Lung (tissue), 12 donors: ENCODE measurements around the gene HMX1. TPM values are rescaled to one million over a fixed set of nuclear protein-coding genes. Genes with fewer than 3 reads are reported as not detected.

Source experiments
- ATAC-seq: fragments of 200-7000 bp; cut with Tn5 transposase; one replicate; pipeline ENCODE4 v1.9.1; 2020; ENCODE audit warnings: moderate number of reproducible peaks; ENCODE audit not compliant: insufficient read depth, low FRiP score
- DNase-seq, 3 donors: peaks; one replicate each; pipeline ENCODE4 v3.0.0-alpha.2; 2013 to 2017
- H3K27ac ChIP-seq, 2 donors: one replicate each; pipeline ENCODE4 v1.5.1; 2013; ENCODE audit warnings: mild to moderate bottlenecking in 2 of 2, moderate library complexity in 2 of 2, control low read depth in 1 of 2, inconsistent platforms in 1 of 2, low read depth in 1 of 2, low read length in 1 of 2
- H3K27me3 ChIP-seq, 3 donors: one replicate each; pipeline ENCODE4 v1.5.1; 2013; ENCODE audit warnings: low read length in 2 of 3; ENCODE audit not compliant: control insufficient read depth in 3 of 3, insufficient read depth in 3 of 3
- H3K36me3 ChIP-seq, 4 donors: one replicate each; pipeline ENCODE4 v1.5.1; 2013; ENCODE audit warnings: low read length in 4 of 4, mild to moderate bottlenecking in 1 of 4, moderate library complexity in 1 of 4; ENCODE audit not compliant: control insufficient read depth in 4 of 4, insufficient read depth in 4 of 4
- H3K4me1 ChIP-seq, 5 donors: one replicate each; pipeline ENCODE4 v1.5.1; 2013; ENCODE audit warnings: low read length in 5 of 5, mild to moderate bottlenecking in 2 of 5, moderate library complexity in 1 of 5; ENCODE audit not compliant: control insufficient read depth in 5 of 5, insufficient read depth in 5 of 5
- H3K4me3 ChIP-seq: one replicate; pipeline ENCODE4 v1.5.1; 2013; ENCODE audit warnings: mild to moderate bottlenecking, control low read depth, moderate library complexity
- H3K9ac ChIP-seq, 2 donors: one replicate each; pipeline ENCODE4 v1.5.1; 2013; ENCODE audit warnings: low read length in 2 of 2, control low read depth in 1 of 2; ENCODE audit not compliant: insufficient read depth in 1 of 2
- H3K9me3 ChIP-seq, 4 donors: one replicate each; pipeline ENCODE4 v1.5.1; 2013; ENCODE audit warnings: low read length in 3 of 4, mild to moderate bottlenecking in 1 of 4, moderate library complexity in 1 of 4; ENCODE audit not compliant: control insufficient read depth in 4 of 4, insufficient read depth in 3 of 4
- CTCF ChIP-seq: IDR thresholded peaks from 2 replicates; pipeline ENCODE4 v1.5.1; 2012; ENCODE audit warnings: mild to moderate bottlenecking; ENCODE audit errors: control extremely low read depth, extremely low read depth
- WGBS, 2 donors: extraction: QIAGEN DNeasy Blood & Tissue Kit; methylation state at CpG; one replicate each; pipeline ENCODE4 v1.1.7; 2013; 5-methylcytosine and 5-hydroxymethylcytosine counted together
- polyA plus RNA-seq, 2 donors: library from polyadenylated mRNA; stranded (reverse); fragments of 200-250 nt; gene quantifications; one replicate each; pipeline ENCODE4 v1.2.1, GENCODE V29; 2013
- total RNA-seq, 2 donors: library from RNA; depleted of rRNA in 1 of 2; stranded (reverse); fragments of >200 nt in 1 of 2; gene quantifications; one replicate each; pipeline ENCODE4 v1.2.1, GENCODE V29; 2014 to 2021
- donor health status: control.
- donor health status: control.
- donor health status: Bipolar disorder and iron deficiency.
- donor health status: healthy.
- donor health status: DM: yes; HTN: yes; CAD: no.

Gene HMX1
- total and polyA plus RNA-seq, 4 donors = not detected

DNA sequence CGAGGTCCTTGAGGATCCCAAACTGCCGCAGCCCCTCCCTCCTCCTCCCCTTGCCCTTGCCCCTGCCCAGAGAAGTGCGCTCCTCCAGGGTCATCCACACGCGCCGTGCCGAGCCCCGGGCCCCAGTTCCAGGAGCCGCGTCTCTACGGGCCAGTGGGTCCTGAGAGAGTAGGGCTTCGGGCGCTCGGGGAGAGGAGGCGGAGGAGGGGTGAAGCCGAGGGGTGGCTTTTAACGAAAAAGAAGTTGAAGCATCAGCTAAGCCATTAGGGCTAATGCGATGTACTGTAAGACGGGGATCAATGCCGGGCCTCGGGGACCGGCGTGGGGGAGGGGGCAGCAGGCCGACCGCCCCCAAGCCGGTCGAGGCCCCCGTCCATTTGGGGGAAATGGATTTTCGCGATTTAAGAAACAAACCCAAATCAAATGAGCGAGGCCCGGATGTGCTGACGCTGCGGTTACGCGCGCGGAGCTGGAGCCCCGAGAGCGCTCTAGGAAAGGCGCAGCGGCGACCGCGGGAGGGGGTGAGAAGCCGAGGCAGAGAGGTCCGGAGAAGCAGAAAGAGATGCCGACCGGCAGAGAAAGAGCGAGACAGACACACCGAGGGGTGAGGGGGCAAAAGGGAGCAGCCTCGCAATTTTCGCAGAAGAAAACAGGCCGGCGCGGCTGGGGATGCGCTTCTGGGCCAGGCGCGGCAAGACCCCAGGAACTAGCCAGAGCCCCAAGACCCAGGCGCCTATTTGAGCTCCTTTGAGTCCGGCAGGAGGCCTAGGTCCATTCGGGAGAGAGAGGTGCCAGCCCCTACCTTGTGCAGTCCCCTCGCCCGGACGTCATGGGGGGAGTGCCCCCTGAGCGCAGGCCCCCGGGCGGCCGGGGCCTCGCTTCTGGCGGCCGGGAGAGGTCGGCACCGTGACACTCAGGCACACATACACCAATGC lies 13.6 kb downstream of the HMX1 start:
- Histone ChIP-seq H3K27me3 (peaks cover 36 to 90% (median 72%) of the 10 kb centered on the region in 3 donors), H3K9ac (no peak overlapping the region), H3K27ac (no peak overlapping the region), H3K36me3 (no peaks in the 10 kb centered on the region), H3K4me1 (peaks cover 0 to 7% (median 5%) of the 10 kb centered on the region in 5 donors), H3K9me3 (peaks cover 0 to 15% (median 0%) of the 10 kb centered on the region in 4 donors), H3K4me3 (no peak overlapping the region)
- no peak for ATAC-seq
- no peak for TF ChIP-seq CTCF
- peak in 1 of 3 donors; percentile 21 for DNase-seq
- 1 to 2% methylated on average over 70 to 74 of the region's 74 CpGs for WGBS, 2 donors

GRCh38 chr4:8856835-8857621 lies 14.6 kb downstream of the HMX1 start:
- H3K4me1 ChIP-seq = peaks cover 0 to 7% (median 5%) of the 10 kb centered on the region in 5 donors
- H3K4me3 ChIP-seq = no peak overlapping the region
- 1 to 3% methylated on average over 43 to 51 of the region's 51 CpGs for WGBS, 2 donors
- no peak for TF ChIP-seq CTCF
- no peak for DNase-seq
- H3K9me3 ChIP-seq = peaks cover 0 to 24% (median 0%) of the 10 kb centered on the region in 4 donors
- H3K27ac ChIP-seq = no peak overlapping the region
- no peaks in the 10 kb centered on the region for H3K36me3 ChIP-seq
- no peak overlapping the region for H3K9ac ChIP-seq
- no peak for ATAC-seq
- H3K27me3 ChIP-seq = peaks cover 35 to 85% (median 64%) of the 10 kb centered on the region in 3 donors

DNA sequence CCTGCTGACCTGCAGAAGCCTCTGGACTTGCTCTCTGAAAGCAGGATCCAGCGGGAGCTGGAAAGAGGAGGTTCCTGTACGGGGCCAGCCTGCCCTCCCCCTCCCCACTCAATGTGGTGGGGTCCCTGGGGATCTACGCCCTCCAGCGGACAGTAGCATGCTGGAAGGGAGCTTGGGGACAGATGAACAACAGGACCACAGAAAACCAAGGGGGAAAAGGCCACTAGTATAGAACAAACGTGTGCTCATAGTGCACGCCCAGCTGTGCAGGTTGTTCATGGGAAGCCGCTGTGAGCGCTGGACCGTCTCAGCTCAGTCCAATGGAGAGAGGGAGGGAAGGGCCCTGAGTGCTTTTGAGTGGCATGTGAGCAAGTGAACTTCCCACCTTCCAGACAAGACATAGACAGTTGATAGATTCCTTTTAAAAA lies 15.8 kb downstream of the HMX1 start:
- TF ChIP-seq CTCF = no peak
- Histone ChIP-seq H3K27me3 (peaks cover 29 to 77% (median 60%) of the 10 kb centered on the region in 3 donors), H3K36me3 (no peaks in the 10 kb centered on the region), H3K9ac (no peak overlapping the region), H3K27ac (no peak overlapping the region), H3K4me3 (no peak overlapping the region), H3K4me1 (peaks cover 0 to 7% (median 5%) of the 10 kb centered on the region in 5 donors), H3K9me3 (peaks cover 0 to 26% (median 0%) of the 10 kb centered on the region in 4 donors)
- 6 to 15% methylated on average over 9 of the region's 9 CpGs for WGBS, 2 donors
- no peak for DNase-seq
- no peak for ATAC-seq
